Measurements from ENCODE around the gene DNAH11. TPM values are rescaled to one million over a fixed set of nuclear protein-coding genes. Genes with fewer than 3 reads are reported as not detected.
A peak's percentile ranks its signal among the peaks of the same experiment; 100 is the strongest.

The DNAH11 gene
- total RNA-seq, 1 experiment from 2014 or later = 2.0 TPM

DNA sequence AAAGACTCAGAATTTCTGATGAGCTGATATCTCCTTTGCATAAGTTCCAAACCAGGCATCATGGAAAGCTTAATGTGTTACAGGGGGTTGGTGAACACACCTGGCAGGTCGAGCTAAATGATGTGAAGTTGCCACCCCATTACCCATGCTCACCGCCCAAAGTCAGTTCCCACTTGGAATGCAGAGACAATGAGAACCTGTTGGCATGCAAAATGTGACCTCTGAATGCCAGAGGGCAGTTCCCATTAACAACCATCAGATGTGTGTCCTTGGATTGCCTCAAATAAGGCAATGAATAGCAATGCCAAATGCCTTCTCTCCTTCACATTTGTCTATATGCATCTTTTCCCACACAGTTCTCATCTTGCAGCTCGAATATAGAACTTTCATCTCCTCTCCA lies 212.1 kb downstream of the DNAH11 start:
- no peaks in the 10 kb centered on the region for H3K9me3 ChIP-seq
- CTCF ChIA-PET = no interaction called here
- Mint-ChIP-seq H3K4me3 (ENCODE audit: unreplicated experiment) (no peak overlapping the region), H3K36me3 (ENCODE audit: insufficient read depth, unreplicated experiment) (peaks cover 6% of the 10 kb centered on the region), H3K4me1 (ENCODE audit: low read depth, unreplicated experiment) (peaks cover 34% of the 10 kb centered on the region), H3K9me3 (ENCODE audit: unreplicated experiment) (no peaks in the 10 kb centered on the region), H3K27ac (ENCODE audit: unreplicated experiment) (no peak overlapping the region), H3K27me3 (ENCODE audit: insufficient read depth, unreplicated experiment) (no peaks in the 10 kb centered on the region)
- H3K27me3 ChIP-seq (replicated peaks; ENCODE audit: control insufficient read depth, insufficient read depth, low read length) = no peaks in the 10 kb centered on the region
- no peaks in the 10 kb centered on the region for H3K36me3 ChIP-seq (ENCODE audit: control insufficient read depth, insufficient read depth, low read length)
- no TSS peak for BruUV-seq (replicated peaks)
- intact Hi-C loops (cut with micrococcal nuclease; ENCODE audit: unreplicated experiment) = loop anchor here (5.0 kb wide), 1 partner anchor 43 kb away; no protein-coding TSS in a partner anchor
- H3K4me3 ChIP-seq (ENCODE audit: low read depth, low read length) = no peak overlapping the region
- peaks cover 20% of the 10 kb centered on the region for H3K4me1 ChIP-seq
- POLR2A ChIA-PET = no interaction called here
- TF ChIP-seq, protein P1, sequence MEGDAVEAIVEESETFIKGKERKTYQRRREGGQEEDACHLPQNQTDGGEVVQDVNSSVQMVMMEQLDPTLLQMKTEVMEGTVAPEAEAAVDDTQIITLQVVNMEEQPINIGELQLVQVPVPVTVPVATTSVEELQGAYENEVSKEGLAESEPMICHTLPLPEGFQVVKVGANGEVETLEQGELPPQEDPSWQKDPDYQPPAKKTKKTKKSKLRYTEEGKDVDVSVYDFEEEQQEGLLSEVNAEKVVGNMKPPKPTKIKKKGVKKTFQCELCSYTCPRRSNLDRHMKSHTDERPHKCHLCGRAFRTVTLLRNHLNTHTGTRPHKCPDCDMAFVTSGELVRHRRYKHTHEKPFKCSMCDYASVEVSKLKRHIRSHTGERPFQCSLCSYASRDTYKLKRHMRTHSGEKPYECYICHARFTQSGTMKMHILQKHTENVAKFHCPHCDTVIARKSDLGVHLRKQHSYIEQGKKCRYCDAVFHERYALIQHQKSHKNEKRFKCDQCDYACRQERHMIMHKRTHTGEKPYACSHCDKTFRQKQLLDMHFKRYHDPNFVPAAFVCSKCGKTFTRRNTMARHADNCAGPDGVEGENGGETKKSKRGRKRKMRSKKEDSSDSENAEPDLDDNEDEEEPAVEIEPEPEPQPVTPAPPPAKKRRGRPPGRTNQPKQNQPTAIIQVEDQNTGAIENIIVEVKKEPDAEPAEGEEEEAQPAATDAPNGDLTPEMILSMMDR (IDR thresholded peaks at IDR 0.05; ENCODE audit: insufficient read depth in 1 of 2, low read depth in 1 of 2, low read length in 1 of 2, severe bottlenecking in 1 of 2, unreplicated experiment in 1 of 2) = no peak
- no peak for DNase-seq

DNA sequence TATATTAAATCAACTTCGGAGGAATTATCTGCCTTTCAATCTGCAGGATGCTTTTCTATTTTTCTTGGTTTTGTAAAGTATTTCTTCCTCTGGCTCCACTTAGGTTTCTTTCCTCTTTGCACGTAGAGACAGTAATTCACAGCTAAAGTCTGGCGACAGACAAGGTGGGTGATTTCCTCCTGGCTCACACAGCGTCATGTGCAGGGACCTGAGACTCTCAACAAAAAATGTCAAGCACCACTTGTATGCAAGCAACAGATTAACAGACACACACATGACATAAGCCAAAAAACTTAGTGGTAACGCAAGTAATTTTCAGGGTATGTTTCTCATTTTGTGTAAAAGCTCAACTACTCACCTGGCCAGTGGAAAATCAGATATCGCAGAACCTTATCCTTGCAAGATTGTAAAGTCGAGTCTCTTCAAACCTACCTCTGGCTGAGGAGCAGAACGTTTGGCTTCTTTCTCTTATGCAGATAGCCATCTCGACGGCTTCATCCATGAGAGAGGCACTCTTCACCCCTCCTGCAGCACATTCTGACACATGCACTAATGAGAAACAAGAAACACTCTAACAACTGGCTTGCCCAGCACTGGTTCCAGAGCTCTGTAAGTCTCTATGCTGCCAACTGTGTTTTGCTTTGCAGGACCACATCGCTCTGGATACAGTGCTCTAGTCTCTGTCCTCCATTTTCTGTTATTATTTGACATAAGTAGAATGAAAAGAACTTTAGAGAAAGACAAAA lies 214.9 kb downstream of the DNAH11 start:
- Histone ChIP-seq H3K4me3 (ENCODE audit: low read depth, low read length) (peak overlapping the region; percentile 19), H3K4me1 (peaks cover 21% of the 10 kb centered on the region), H3K36me3 (ENCODE audit: control insufficient read depth, insufficient read depth, low read length) (no peaks in the 10 kb centered on the region), H3K9me3 (no peaks in the 10 kb centered on the region), H3K27me3 (replicated peaks; ENCODE audit: control insufficient read depth, insufficient read depth, low read length) (no peaks in the 10 kb centered on the region)
- Mint-ChIP-seq H3K36me3 (ENCODE audit: insufficient read depth, unreplicated experiment) (no peaks in the 10 kb centered on the region), H3K9me3 (ENCODE audit: unreplicated experiment) (no peaks in the 10 kb centered on the region), H3K4me3 (ENCODE audit: unreplicated experiment) (peak overlapping the region; percentile 72), H3K27me3 (ENCODE audit: insufficient read depth, unreplicated experiment) (no peaks in the 10 kb centered on the region), H3K27ac (ENCODE audit: unreplicated experiment) (peak overlapping the region; percentile 72), H3K4me1 (ENCODE audit: low read depth, unreplicated experiment) (peaks cover 34% of the 10 kb centered on the region)
- ChIA-PET CTCF (no interaction called here), POLR2A (no interaction called here)
- DNase-seq = peak in 1 of 2 experiments; percentile 17
- intact Hi-C loops (cut with micrococcal nuclease; ENCODE audit: unreplicated experiment) = loop anchor here (2.0 to 5.0 kb wide), 2 partner anchors 45 to 139 kb away; no protein-coding TSS in a partner anchor
- TSS peak; percentile 29 for BruUV-seq (replicated peaks)
- TF ChIP-seq, protein P1 (IDR thresholded peaks at IDR 0.05; ENCODE audit: insufficient read depth in 1 of 2, low read depth in 1 of 2, low read length in 1 of 2, severe bottlenecking in 1 of 2, unreplicated experiment in 1 of 2) = no peak

DNA sequence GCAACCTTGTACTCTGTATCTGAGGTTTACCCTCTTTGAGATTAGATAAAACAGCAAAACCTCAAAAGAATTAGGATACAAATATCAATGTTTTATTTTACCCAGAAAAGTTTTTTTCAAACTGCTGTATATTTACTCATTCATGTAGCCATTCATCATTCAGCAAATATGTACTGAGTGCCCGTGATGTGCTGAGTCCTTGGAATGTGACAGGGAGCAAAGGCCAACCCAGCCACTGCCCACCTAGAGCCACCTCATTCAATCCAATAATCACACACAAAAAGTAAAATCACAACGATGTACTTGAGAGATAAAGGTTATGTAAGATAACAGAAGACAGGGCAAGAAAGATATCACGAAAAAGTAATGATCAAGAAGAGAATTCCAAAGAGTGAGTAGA lies 215.4 kb downstream of the DNAH11 start:
- H3K4me1 Mint-ChIP-seq (ENCODE audit: low read depth, unreplicated experiment) = peaks cover 34% of the 10 kb centered on the region
- Histone ChIP-seq H3K4me1 (peaks cover 21% of the 10 kb centered on the region), H3K4me3 (ENCODE audit: low read depth, low read length) (no peak overlapping the region), H3K27me3 (replicated peaks; ENCODE audit: control insufficient read depth, insufficient read depth, low read length) (no peaks in the 10 kb centered on the region), H3K9me3 (no peaks in the 10 kb centered on the region), H3K36me3 (ENCODE audit: control insufficient read depth, insufficient read depth, low read length) (no peaks in the 10 kb centered on the region)
- CTCF ChIA-PET = no interaction called here
- H3K4me3 Mint-ChIP-seq (ENCODE audit: unreplicated experiment) = peak overlapping the region; percentile 72
- H3K36me3 Mint-ChIP-seq (ENCODE audit: insufficient read depth, unreplicated experiment) = no peaks in the 10 kb centered on the region
- peak overlapping the region; percentile 72 for H3K27ac Mint-ChIP-seq (ENCODE audit: unreplicated experiment)
- H3K27me3 Mint-ChIP-seq (ENCODE audit: insufficient read depth, unreplicated experiment) = no peaks in the 10 kb centered on the region
- POLR2A ChIA-PET = no interaction called here
- TF ChIP-seq, protein P1 (IDR thresholded peaks at IDR 0.05; ENCODE audit: insufficient read depth in 1 of 2, low read depth in 1 of 2, low read length in 1 of 2, severe bottlenecking in 1 of 2, unreplicated experiment in 1 of 2) = no peak
- H3K9me3 Mint-ChIP-seq (ENCODE audit: unreplicated experiment) = no peaks in the 10 kb centered on the region
- BruUV-seq (replicated peaks) = no TSS peak
- DNase-seq = peak; percentile 49 to 67
- intact Hi-C loops (cut with micrococcal nuclease; ENCODE audit: unreplicated experiment) = loop anchor here (2.0 to 5.0 kb wide), 2 partner anchors 46 to 139 kb away; no protein-coding TSS in a partner anchor

Data from Caco-2 (cell line).